ENCODE measurements around the gene CCDC149. TPM values are rescaled to one million over a fixed set of nuclear protein-coding genes. Genes with fewer than 3 reads are reported as not detected.

Gene CCDC149
- total RNA-seq, 1 donor from 2014 or later = 21.5 TPM

GRCh38 chr4:24849351-24849750, 63.5 kb downstream of the CCDC149 start:
- Mint-ChIP-seq H3K9me3 (ENCODE audit: low read depth) (no peaks in the 10 kb centered on the region), H3K27me3 (ENCODE audit: low read depth) (no peaks in the 10 kb centered on the region), H3K27ac (ENCODE audit: unreplicated experiment) (no peak overlapping the region), H3K4me3 (ENCODE audit: unreplicated experiment) (no peak overlapping the region), H3K36me3 (ENCODE audit: low read depth) (no peaks in the 10 kb centered on the region), H3K4me1 (ENCODE audit: low read depth) (peaks cover 32% of the 10 kb centered on the region)
- DNase-seq (ENCODE audit: low spot score) = no peak
- TF ChIP-seq CTCF (IDR thresholded peaks at IDR 0.05) = no peak

- Mint-ChIP-seq H3K27me3 (ENCODE audit: low read depth) (no peaks in the 10 kb centered on the region), H3K27ac (ENCODE audit: unreplicated experiment) (no peak overlapping the region), H3K9me3 (ENCODE audit: low read depth) (no peaks in the 10 kb centered on the region), H3K4me3 (ENCODE audit: unreplicated experiment) (no peak overlapping the region), H3K4me1 (ENCODE audit: low read depth) (peaks cover 19% of the 10 kb centered on the region), H3K36me3 (ENCODE audit: low read depth) (peaks cover under 1% of the 10 kb centered on the region)
- TF ChIP-seq CTCF (IDR thresholded peaks at IDR 0.05) = no peak
- no peak for DNase-seq (ENCODE audit: low spot score)
Observed at GRCh38 chr4:24846716-24847115, 66.1 kb downstream of the CCDC149 start.

- DNase-seq (ENCODE audit: low spot score) = no peak
- H3K27ac Mint-ChIP-seq (ENCODE audit: unreplicated experiment) = no peak overlapping the region
- peaks cover 6% of the 10 kb centered on the region for H3K36me3 Mint-ChIP-seq (ENCODE audit: low read depth)
- H3K4me1 Mint-ChIP-seq (ENCODE audit: low read depth) = peaks cover 13% of the 10 kb centered on the region
- peaks cover 1% of the 10 kb centered on the region for H3K9me3 Mint-ChIP-seq (ENCODE audit: low read depth)
- no peak overlapping the region for H3K4me3 Mint-ChIP-seq (ENCODE audit: unreplicated experiment)
- TF ChIP-seq CTCF (IDR thresholded peaks at IDR 0.05) = no peak
- H3K27me3 Mint-ChIP-seq (ENCODE audit: low read depth) = no peaks in the 10 kb centered on the region
Observed at GRCh38 chr4:24845902-24846301, 66.9 kb downstream of the CCDC149 start.

GRCh38 chr4:24845132-24845531, 67.7 kb downstream of the CCDC149 start:
- Mint-ChIP-seq H3K4me3 (ENCODE audit: unreplicated experiment) (no peak overlapping the region), H3K27ac (ENCODE audit: unreplicated experiment) (no peak overlapping the region), H3K4me1 (ENCODE audit: low read depth) (peaks cover 6% of the 10 kb centered on the region), H3K27me3 (ENCODE audit: low read depth) (no peaks in the 10 kb centered on the region), H3K36me3 (ENCODE audit: low read depth) (peaks cover 12% of the 10 kb centered on the region), H3K9me3 (ENCODE audit: low read depth) (peaks cover 3% of the 10 kb centered on the region)
- no peak for DNase-seq (ENCODE audit: low spot score)
- no peak for TF ChIP-seq CTCF (IDR thresholded peaks at IDR 0.05)

GRCh38 chr4:24843096-24843495, 69.7 kb downstream of the CCDC149 start:
- peaks cover 3% of the 10 kb centered on the region for H3K9me3 Mint-ChIP-seq (ENCODE audit: low read depth)
- no peak for DNase-seq (ENCODE audit: low spot score)
- H3K27ac Mint-ChIP-seq (ENCODE audit: unreplicated experiment) = no peak overlapping the region
- no peaks in the 10 kb centered on the region for H3K27me3 Mint-ChIP-seq (ENCODE audit: low read depth)
- H3K4me3 Mint-ChIP-seq (ENCODE audit: unreplicated experiment) = no peak overlapping the region
- H3K4me1 Mint-ChIP-seq (ENCODE audit: low read depth) = peaks cover 3% of the 10 kb centered on the region
- peaks cover 12% of the 10 kb centered on the region for H3K36me3 Mint-ChIP-seq (ENCODE audit: low read depth)
- TF ChIP-seq CTCF (IDR thresholded peaks at IDR 0.05) = no peak
